H1 (cell line): ENCODE measurements around the gene LDLRAD4. TPM values are rescaled to one million over a fixed set of nuclear protein-coding genes. Genes with fewer than 3 reads are reported as not detected.

Experiments
- CTCF ChIA-PET: fragments of 300-600 bp; sonication (Branson Sonifier 250); formaldehyde crosslinking; loops from one replicate; lab custom pipeline; 2021; ENCODE audit not compliant: partially characterized antibody; lab: Charles Lee
- POLR2A ChIA-PET: fragments of 300-600 bp; sonication (Branson Sonifier 250); formaldehyde crosslinking; loops from one replicate; lab custom pipeline; 2021; ENCODE audit warnings: inconsistent platforms; ENCODE audit not compliant: partially characterized antibody; lab: Charles Lee
- DNase-seq, 2 experiments: peaks; one replicate each; pipeline versions ENCODE4 v3.0.0 to v3.0.0-alpha.2; 2010 to 2022; ENCODE audit warnings: low spot score in 2 of 2, low read depth in 1 of 2, mixed read lengths in 1 of 2
- FAIRE-seq: peaks from 2 replicates; lab custom pipeline; 2011; peaks lifted over from hg19 to GRCh38; lab: Jason Lieb, UNC
- H2AFZ ChIP-seq: 2 replicates; pipeline ENCODE4 v1.8.1; 2012; ENCODE audit warnings: low read length, inconsistent platforms
- H2AK5ac ChIP-seq: 2 replicates; pipeline ENCODE4 v1.6.1; 2013; ENCODE audit warnings: low read depth, low read length
- H2BK120ac ChIP-seq: replicated peaks from 2 replicates; pipeline ENCODE3; 2013; ENCODE audit warnings: low read depth, low read length, inconsistent platforms
- H2BK12ac ChIP-seq: 2 replicates; pipeline ENCODE4 v1.6.1; 2013; ENCODE audit warnings: low read depth, low read length
- H2BK15ac ChIP-seq: 2 replicates; pipeline ENCODE4 v1.6.1; 2013; ENCODE audit warnings: low read length
- H2BK20ac ChIP-seq: 2 replicates; pipeline ENCODE4 v1.6.1; 2013; ENCODE audit warnings: low read length
- H2BK5ac ChIP-seq: 2 replicates; pipeline ENCODE4 v1.6.1; 2013; ENCODE audit warnings: low read depth, low read length
- H3K14ac ChIP-seq: 2 replicates; pipeline ENCODE4 v1.6.1; 2013; ENCODE audit warnings: inconsistent platforms; ENCODE audit not compliant: insufficient read length
- H3K18ac ChIP-seq: 2 replicates; pipeline ENCODE4 v1.6.1; 2013; ENCODE audit warnings: low read length; ENCODE audit errors: extremely low read depth
- H3K23ac ChIP-seq: 2 replicates; pipeline ENCODE4 v1.6.1; 2013; ENCODE audit warnings: inconsistent platforms; ENCODE audit not compliant: insufficient read length
- H3K23me2 ChIP-seq: 2 replicates; pipeline ENCODE4 v1.6.1; 2013; ENCODE audit warnings: low read depth, low read length
- H3K27ac ChIP-seq: 2 replicates; pipeline ENCODE4 v1.6.1; 2011; ENCODE audit warnings: low read depth, low read length, inconsistent platforms
- H3K27me3 ChIP-seq, 4 experiments: replicated peaks in 1 of 4; 1 replicate in 1 of 4; 2 replicates in 3 of 4; pipeline versions ENCODE4 v1.6.1 to v1.8.1; 2011 to 2013; ENCODE audit warnings: low read length in 3 of 4, mild to moderate bottlenecking in 3 of 4, inconsistent platforms in 2 of 4, mixed read lengths in 2 of 4, moderate library complexity in 1 of 4; ENCODE audit not compliant: control insufficient read depth in 3 of 4, insufficient read depth in 3 of 4; ENCODE audit errors: extremely low read depth in 1 of 4
- H3K36me3 ChIP-seq, 4 experiments: 2 replicates each; pipeline versions ENCODE4 v1.6.1 to v1.8.1; 2011 to 2013; ENCODE audit warnings: mild to moderate bottlenecking in 4 of 4, low read length in 3 of 4, moderate library complexity in 2 of 4, control low read depth in 1 of 4, inconsistent platforms in 1 of 4; ENCODE audit not compliant: insufficient read depth in 4 of 4, control insufficient read depth in 2 of 4
- H3K4ac ChIP-seq: replicated peaks from 2 replicates; pipeline ENCODE3; 2013; ENCODE audit warnings: low read length, low read depth, mixed read lengths, inconsistent platforms; ENCODE audit not compliant: insufficient read length
- H3K4me1 ChIP-seq, 4 experiments: replicated peaks in 1 of 4; 1 replicate in 1 of 4; 2 replicates in 3 of 4; pipeline versions ENCODE4 v1.6.1 to v1.8.1; 2011 to 2013; ENCODE audit warnings: low read length in 3 of 4, inconsistent platforms in 2 of 4, mixed read lengths in 1 of 4; ENCODE audit not compliant: insufficient read depth in 4 of 4, control insufficient read depth in 3 of 4
- H3K4me2 ChIP-seq, 2 experiments: 2 replicates each; pipeline versions ENCODE4 v1.6.1 to v1.8.1; 2011 to 2013; ENCODE audit warnings: low read depth in 2 of 2, low read length in 2 of 2, control low read depth in 1 of 2, inconsistent platforms in 1 of 2, mild to moderate bottlenecking in 1 of 2; ENCODE audit not compliant: insufficient read depth in 1 of 2
- H3K4me3 ChIP-seq, 4 experiments: fragments of 200-600, 300-600 bp in 1 of 4; sonication (generic), shearing (Covaris generic), sonication (Bioruptor Twin) in 1 of 4; 2 replicates each; pipeline versions ENCODE4 v1.5.1 to v1.8.1; 2011 to 2016; ENCODE audit warnings: low read length in 4 of 4, low read depth in 3 of 4, control low read depth in 2 of 4, inconsistent platforms in 2 of 4, mild to moderate bottlenecking in 2 of 4, mixed read lengths in 1 of 4, moderate library complexity in 1 of 4; ENCODE audit not compliant: insufficient read depth in 2 of 4; ENCODE audit errors: extremely low read depth in 1 of 4
- H3K56ac ChIP-seq: replicated peaks from 2 replicates; pipeline ENCODE3; 2013; ENCODE audit warnings: low read depth, mild to moderate bottlenecking, mixed read lengths, low read length, inconsistent platforms; ENCODE audit not compliant: insufficient read length
- H3K79me1 ChIP-seq: 2 replicates; pipeline ENCODE4 v1.6.1; 2013; ENCODE audit warnings: low read depth, low read length, control low read depth
- H3K79me2 ChIP-seq, 2 experiments: 2 replicates each; pipeline versions ENCODE4 v1.6.1 to v1.8.1; 2012 to 2013; ENCODE audit warnings: low read length in 2 of 2, mild to moderate bottlenecking in 2 of 2, inconsistent platforms in 1 of 2; ENCODE audit not compliant: insufficient read depth in 2 of 2, control insufficient read depth in 1 of 2
- H3K9ac ChIP-seq, 4 experiments: replicated peaks in 1 of 4; 1 replicate in 1 of 4; 2 replicates in 3 of 4; pipeline versions ENCODE4 v1.6.1 to v1.8.1; 2011 to 2013; ENCODE audit warnings: low read depth in 3 of 4, low read length in 3 of 4, control low read depth in 2 of 4, mild to moderate bottlenecking in 2 of 4, moderate library complexity in 2 of 4, inconsistent platforms in 1 of 4; ENCODE audit errors: extremely low read depth in 1 of 4
- H3K9me3 ChIP-seq, 2 experiments: 2 replicates each; pipeline versions ENCODE4 v1.6.1 to v1.8.1; 2012 to 2013; ENCODE audit warnings: mild to moderate bottlenecking in 2 of 2, moderate library complexity in 2 of 2, control low read depth in 1 of 2, inconsistent platforms in 1 of 2, low read depth in 1 of 2, low read length in 1 of 2, mixed read lengths in 1 of 2; ENCODE audit not compliant: insufficient read depth in 2 of 2
- H4K20me1 ChIP-seq, 2 experiments: replicated peaks in 1 of 2; 2 replicates each; pipeline versions ENCODE3 to v1.8.1; 2011 to 2013; ENCODE audit warnings: inconsistent platforms in 2 of 2, low read length in 2 of 2, mild to moderate bottlenecking in 1 of 2; ENCODE audit not compliant: insufficient read depth in 2 of 2, control insufficient read depth in 1 of 2
- H4K5ac ChIP-seq: 2 replicates; pipeline ENCODE4 v1.6.1; 2013; ENCODE audit warnings: low read length, low read depth, mixed read lengths, inconsistent platforms; ENCODE audit not compliant: insufficient read length
- H4K8ac ChIP-seq: 2 replicates; pipeline ENCODE4 v1.8.0; 2013; ENCODE audit warnings: mild to moderate bottlenecking, moderate library complexity, low read length, inconsistent platforms; ENCODE audit not compliant: insufficient read depth; ENCODE audit errors: extremely low read depth
- H4K91ac ChIP-seq: replicated peaks from 2 replicates; pipeline ENCODE3; 2013; ENCODE audit warnings: low read length, mixed read lengths, inconsistent platforms; ENCODE audit not compliant: insufficient read length
- CHD2 ChIP-seq: IDR thresholded peaks from 2 replicates; pipeline ENCODE4 v1.6.1; 2012; ENCODE audit warnings: low read length, improper control_type of control experiment
- RBBP5 ChIP-seq: IDR thresholded peaks from 2 replicates; pipeline ENCODE4 v1.7.1; 2012; ENCODE audit warnings: low read depth, mild to moderate bottlenecking, inconsistent platforms, low read length, moderate library complexity, borderline replicate concordance
- WGBS, 2 experiments: shearing (Covaris generic) in 1 of 2; methylation state at CpG; one replicate each; pipeline versions ENCODE4 v1.1.6 to v1.1.7; 2013 to 2015; ENCODE audit warnings: low lambda C conversion rate in 2 of 2, mixed read lengths in 2 of 2, inconsistent platforms in 1 of 2, low coverage in 1 of 2, missing lambda C conversion rate in 1 of 2; ENCODE audit not compliant: insufficient replicate concordance in 2 of 2, insufficient coverage in 1 of 2, insufficient read length in 1 of 2; ENCODE audit errors: extremely low coverage in 1 of 2, missing lambda C conversion rate in 1 of 2; 5-methylcytosine and 5-hydroxymethylcytosine counted together
- polyA plus RNA-seq, 7 experiments: library from polyadenylated mRNA; depleted of rRNA in 3 of 7; stranded (reverse) in 5 of 7; unstranded in 2 of 7; fragments of >200 nt in 5 of 7; fragments of 200-250 nt in 2 of 7; gene quantifications; 1 replicate in 5 of 7; 2 replicates in 1 of 7; 4 replicates in 1 of 7; pipeline versions ENCODE4 v1.2.1 to v1.2.3, GENCODE V29; 2011 to 2013; ENCODE audit warnings: missing spikeins in 2 of 7, mixed read lengths in 2 of 7
- total RNA-seq: library from RNA; stranded (reverse); fragmentation: NEBNext Ultra II Directional; extraction: Animal tissue kit (Norgen Biotek cat#: 25700); gene quantifications from 2 replicates; pipeline ENCODE4 v1.2.1, GENCODE V29; 2021

LDLRAD4 gene
- total and polyA plus RNA-seq, 2 of the 8 experiments (the other 6 are each of a cell fraction or from before 2014, with no cell fraction given), result 0.77 to 1.4 TPM

- H2BK12ac ChIP-seq, result no peak overlapping the region
- CTCF ChIA-PET, result interaction anchor here (0.7 kb wide), 1 partner anchor 1941 kb away, joined by 3 read pairs; no protein-coding TSS in a partner anchor
These were observed 387.3 kb downstream of the LDLRAD4 start for GRCh38 chr18:13605901-13606300.

More at GRCh38 chr18:13605901-13606300, 387.3 kb downstream of the LDLRAD4 start:
- Histone ChIP-seq H3K4me2 (no peak overlapping the region), H3K4me1 (peaks cover 0 to 3% (median 1%) of the 10 kb centered on the region in 4 experiments; a peak in 1 of 7 replicates), H4K8ac (peak overlapping the region; percentile 86; the same call in 1 of the 2 replicates), H2BK15ac (no peak overlapping the region), H4K91ac (no peak overlapping the region)
- TF ChIP-seq RBBP5 (no peak), CHD2 (no peak)
- TF ChIP-seq, all 59 proteins: peak for 0
- Histone ChIP-seq H3K56ac (no peak overlapping the region), H3K4ac (no peak overlapping the region), H3K23me2 (no peaks in the 10 kb centered on the region; the same call in 1 of the 2 replicates), H3K4me3 (no peak overlapping the region), H4K20me1 (no peaks in the 10 kb centered on the region), H3K14ac (no peak overlapping the region), H3K79me2 (no peaks in the 10 kb centered on the region), H3K9ac (no peak overlapping the region), H3K27me3 (peaks cover 0 to 6% (median 4%) of the 10 kb centered on the region in 4 experiments; a peak in 5 of 7 replicates), H3K23ac (no peak overlapping the region), H4K5ac (no peak overlapping the region), H3K9me3 (no peaks in the 10 kb centered on the region), H2BK20ac (no peak overlapping the region), H2AK5ac (no peak overlapping the region), H2BK120ac (no peak overlapping the region), H3K18ac (no peak overlapping the region), H3K79me1 (no peaks in the 10 kb centered on the region), H3K36me3 (no peaks in the 10 kb centered on the region), H2BK5ac (no peak overlapping the region), H3K27ac (no peak overlapping the region), H2AFZ (no peak overlapping the region)
- POLR2A ChIA-PET, result no interaction called here
- DNase-seq, result no peak
- WGBS, 2 experiments, result 81% methylated on average over 6 of the region's 6 CpGs; no CpG with 5 or more reads in 1 of the 2 experiments
- no peak for FAIRE-seq
